ENCODE measurements around the gene DDIT3. TPM values are rescaled to one million over a fixed set of nuclear protein-coding genes. Genes with fewer than 3 reads are reported as not detected.

Gene DDIT3
- total RNA-seq, 2 donors from 2014 or later: 64.6 to 71.7 TPM

- ATAC-seq (replicated peaks in 1 of 2) (no peak), DNase-seq (no peak)
- Mint-ChIP-seq H3K4me3 (no peak overlapping the region), H3K4me1 (ENCODE audit: low read depth) (peaks cover 15% of the 10 kb centered on the region), H3K36me3 (ENCODE audit: insufficient read depth in 2 of 2) (peaks cover 4 to 8% of the 10 kb centered on the region in 2 donors), H3K27me3 (ENCODE audit: low read depth) (no peaks in the 10 kb centered on the region), H3K9me3 (no peaks in the 10 kb centered on the region), H3K27ac (no peak overlapping the region)
Measured at GRCh38 chr12:57541001-57541400, 20.7 kb upstream of the DDIT3 start.

GRCh38 chr12:57539134-57539768 is 18.9 kb upstream of the DDIT3 start:
- no peak for DNase-seq
- Mint-ChIP-seq H3K9me3 (no peaks in the 10 kb centered on the region), H3K27me3 (ENCODE audit: low read depth) (no peaks in the 10 kb centered on the region), H3K4me1 (ENCODE audit: low read depth) (no peaks in the 10 kb centered on the region), H3K27ac (no peak overlapping the region), H3K36me3 (ENCODE audit: insufficient read depth in 2 of 2) (peaks cover 4 to 8% of the 10 kb centered on the region in 2 donors), H3K4me3 (no peak overlapping the region)
- ATAC-seq (replicated peaks in 1 of 2): no peak

GRCh38 chr12:57536597-57536942 is 16.3 kb upstream of the DDIT3 start:
- Mint-ChIP-seq H3K4me3 (no peak overlapping the region), H3K36me3 (ENCODE audit: insufficient read depth in 2 of 2) (peaks cover 7 to 24% of the 10 kb centered on the region in 2 donors), H3K27ac (peak overlapping the region; percentile 17), H3K27me3 (ENCODE audit: low read depth) (no peaks in the 10 kb centered on the region), H3K4me1 (ENCODE audit: low read depth) (no peaks in the 10 kb centered on the region), H3K9me3 (no peaks in the 10 kb centered on the region)
- no peak for DNase-seq
- no peak for ATAC-seq (replicated peaks in 1 of 2)

- Mint-ChIP-seq H3K4me1 (ENCODE audit: low read depth) (no peaks in the 10 kb centered on the region), H3K27ac (no peak overlapping the region), H3K4me3 (no peak overlapping the region), H3K36me3 (ENCODE audit: insufficient read depth in 2 of 2) (peaks cover 7 to 29% of the 10 kb centered on the region in 2 donors), H3K9me3 (no peaks in the 10 kb centered on the region), H3K27me3 (ENCODE audit: low read depth) (no peaks in the 10 kb centered on the region)
- DNase-seq (no peak), ATAC-seq (replicated peaks in 1 of 2) (no peak)
Measured at GRCh38 chr12:57535764-57536596, 15.7 kb upstream of the DDIT3 start.

GRCh38 chr12:57534991-57535543 is 14.8 kb upstream of the DDIT3 start:
- Mint-ChIP-seq H3K27ac (no peak overlapping the region), H3K27me3 (ENCODE audit: low read depth) (no peaks in the 10 kb centered on the region), H3K36me3 (ENCODE audit: insufficient read depth in 2 of 2) (peaks cover 7 to 32% of the 10 kb centered on the region in 2 donors), H3K4me3 (no peak overlapping the region), H3K9me3 (no peaks in the 10 kb centered on the region), H3K4me1 (ENCODE audit: low read depth) (no peaks in the 10 kb centered on the region)
- no peak for DNase-seq
- no peak for ATAC-seq (replicated peaks in 1 of 2)

- H3K9me3 Mint-ChIP-seq: no peaks in the 10 kb centered on the region
- peaks cover 7 to 36% of the 10 kb centered on the region in 2 donors for H3K36me3 Mint-ChIP-seq (ENCODE audit: insufficient read depth in 2 of 2)
- H3K27me3 Mint-ChIP-seq (ENCODE audit: low read depth): no peaks in the 10 kb centered on the region
- H3K4me1 Mint-ChIP-seq (ENCODE audit: low read depth): no peaks in the 10 kb centered on the region
- H3K27ac Mint-ChIP-seq: no peak overlapping the region
- ATAC-seq (replicated peaks in 1 of 2) (no peak), DNase-seq (no peak)
- no peak overlapping the region for H3K4me3 Mint-ChIP-seq
Measured at GRCh38 chr12:57534250-57534649, 13.9 kb upstream of the DDIT3 start.

- DNase-seq (no peak), ATAC-seq (replicated peaks in 1 of 2) (no peak)
- Mint-ChIP-seq H3K4me1 (ENCODE audit: low read depth) (no peaks in the 10 kb centered on the region), H3K9me3 (no peaks in the 10 kb centered on the region), H3K27me3 (ENCODE audit: low read depth) (no peaks in the 10 kb centered on the region), H3K4me3 (no peak overlapping the region), H3K36me3 (ENCODE audit: insufficient read depth in 2 of 2) (peaks cover 5 to 37% of the 10 kb centered on the region in 2 donors), H3K27ac (no peak overlapping the region)
Measured at GRCh38 chr12:57533108-57533507, 12.8 kb upstream of the DDIT3 start.

GRCh38 chr12:57531836-57532235 is 11.5 kb upstream of the DDIT3 start:
- H3K36me3 Mint-ChIP-seq (ENCODE audit: insufficient read depth in 2 of 2): peaks cover 4 to 35% of the 10 kb centered on the region in 2 donors
- H3K27me3 Mint-ChIP-seq (ENCODE audit: low read depth): no peaks in the 10 kb centered on the region
- H3K9me3 Mint-ChIP-seq: no peaks in the 10 kb centered on the region
- no peak for ATAC-seq (replicated peaks in 1 of 2)
- H3K4me3 Mint-ChIP-seq: no peak overlapping the region
- H3K27ac Mint-ChIP-seq: no peak overlapping the region
- H3K4me1 Mint-ChIP-seq (ENCODE audit: low read depth): no peaks in the 10 kb centered on the region
- no peak for DNase-seq

- Mint-ChIP-seq H3K9me3 (no peaks in the 10 kb centered on the region), H3K4me1 (ENCODE audit: low read depth) (no peaks in the 10 kb centered on the region), H3K4me3 (no peak overlapping the region), H3K27ac (peak overlapping the region; percentile 67), H3K36me3 (ENCODE audit: insufficient read depth in 2 of 2) (peaks cover 4 to 38% of the 10 kb centered on the region in 2 donors), H3K27me3 (ENCODE audit: low read depth) (no peaks in the 10 kb centered on the region)
- no peak for ATAC-seq (replicated peaks in 1 of 2)
- no peak for DNase-seq
Measured at GRCh38 chr12:57530396-57531142, 10.3 kb upstream of the DDIT3 start.

DNA sequence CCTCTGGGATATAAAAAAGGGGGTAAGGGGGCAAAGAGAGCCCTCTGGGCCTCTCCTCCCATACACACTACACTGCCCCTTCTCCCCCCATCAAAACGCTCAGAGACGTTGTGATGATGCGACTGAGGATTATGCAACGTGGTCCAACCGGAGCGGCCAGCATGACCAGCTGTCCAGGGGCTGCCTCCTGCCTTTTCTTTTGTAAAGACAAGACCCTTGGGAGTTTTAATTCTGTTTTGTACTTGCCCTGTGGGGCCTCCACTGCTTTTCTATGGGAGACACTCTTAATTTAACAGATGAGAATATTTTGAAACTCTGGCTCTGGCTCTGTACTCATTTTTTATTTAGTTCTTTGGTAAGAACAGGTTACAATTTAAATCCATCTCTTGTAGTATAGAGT is 9.5 kb upstream of the DDIT3 start:
- H3K4me3 Mint-ChIP-seq: no peak overlapping the region
- peak overlapping the region; percentile 67 for H3K27ac Mint-ChIP-seq
- peaks cover 3 to 36% of the 10 kb centered on the region in 2 donors for H3K36me3 Mint-ChIP-seq (ENCODE audit: insufficient read depth in 2 of 2)

GRCh38 chr12:57528831-57529555 is 8.7 kb upstream of the DDIT3 start:
- no peak for ATAC-seq (replicated peaks in 1 of 2)
- Mint-ChIP-seq H3K9me3 (no peaks in the 10 kb centered on the region), H3K27ac (peak overlapping the region; percentile 67), H3K4me3 (no peak overlapping the region), H3K27me3 (ENCODE audit: low read depth) (no peaks in the 10 kb centered on the region), H3K36me3 (ENCODE audit: insufficient read depth in 2 of 2) (peaks cover 3 to 37% of the 10 kb centered on the region in 2 donors), H3K4me1 (ENCODE audit: low read depth) (peaks cover 16% of the 10 kb centered on the region)
- no peak for DNase-seq

More for the DNA sequence above, 9.5 kb upstream of the DDIT3 start:
- H3K9me3 Mint-ChIP-seq: no peaks in the 10 kb centered on the region
- DNase-seq: no peak
- H3K4me1 Mint-ChIP-seq (ENCODE audit: low read depth): peaks cover 7% of the 10 kb centered on the region
- ATAC-seq (replicated peaks in 1 of 2): no peak
- no peaks in the 10 kb centered on the region for H3K27me3 Mint-ChIP-seq (ENCODE audit: low read depth)

GRCh38 chr12:57528176-57528575 is 7.9 kb upstream of the DDIT3 start:
- DNase-seq (no peak), ATAC-seq (replicated peaks in 1 of 2) (no peak)
- H3K4me1 Mint-ChIP-seq (ENCODE audit: low read depth): peaks cover 24% of the 10 kb centered on the region
- no peak overlapping the region for H3K27ac Mint-ChIP-seq
- H3K36me3 Mint-ChIP-seq (ENCODE audit: insufficient read depth in 2 of 2): peaks cover 3 to 33% of the 10 kb centered on the region in 2 donors
- no peaks in the 10 kb centered on the region for H3K9me3 Mint-ChIP-seq
- H3K27me3 Mint-ChIP-seq (ENCODE audit: low read depth): no peaks in the 10 kb centered on the region
- H3K4me3 Mint-ChIP-seq: no peak overlapping the region
